K562 (cell line): Measurements from ENCODE around the gene TBL1X. TPM values are rescaled to one million over a fixed set of nuclear protein-coding genes. Genes with fewer than 3 reads are reported as not detected.

Experiments
- ATAC-seq: fragments of 200-7000 bp; cut with Tn5 transposase; 3 replicates; pipeline ENCODE4 v1.9.1; 2020; ENCODE audit warnings: moderate library complexity
- BruUV-seq: library from RNA; stranded (reverse); fragments of 400-500 nt; replicated peaks from 2 replicates; lab custom pipeline; 2021; lab: Mats Ljungman, UMichigan
- CTCF ChIA-PET: fragments of 300-600 bp; formaldehyde crosslinking; extraction: SDS; loops from one replicate; lab custom pipeline; 2021; ENCODE audit warnings: low intra/inter-chr PET ratio; lab: Yijun Ruan, JAX
- POLR2A ChIA-PET: fragments of 300-600, 350-650 bp; sonication (Branson Sonifier 250); formaldehyde crosslinking; extraction: SDS; loops from one replicate; lab custom pipeline; 2021; ENCODE audit warnings: antibody characterized with exemption, inconsistent platforms; lab: Yijun Ruan, JAX
- DNase-seq, 4 experiments: peaks; one replicate each; pipeline versions ENCODE4 v3.0.0 to v3.0.0-alpha.2; 2011 to 2018; ENCODE audit warnings: low spot score in 3 of 4, mixed read lengths in 3 of 4; ENCODE audit errors: extremely low read depth in 1 of 4
- FAIRE-seq: peaks from 2 replicates; lab custom pipeline; 2011; peaks lifted over from hg19 to GRCh38; lab: Jason Lieb, UNC
- H2AFZ ChIP-seq: 2 replicates; pipeline ENCODE4 v1.6.0; 2011; ENCODE audit warnings: low read depth, low read length, control low read depth, inconsistent platforms
- H3K27ac ChIP-seq: fragments of 200-600 bp; 3 replicates; pipeline ENCODE4 v1.8.0; 2011; ENCODE audit warnings: low read depth, mild to moderate bottlenecking, control low read depth, inconsistent platforms, low read length, moderate library complexity, mixed read lengths; ENCODE audit errors: extremely low read depth
- H3K27me3 ChIP-seq, 2 experiments: fragments of 300-600 bp in 1 of 2; 2 replicates in 1 of 2; 3 replicates in 1 of 2; pipeline versions ENCODE4 v1.6.0 to v1.8.0; 2011; ENCODE audit warnings: inconsistent platforms in 2 of 2, low read length in 2 of 2, mild to moderate bottlenecking in 1 of 2, mixed read lengths in 1 of 2, moderate library complexity in 1 of 2; ENCODE audit not compliant: control insufficient read depth in 2 of 2, insufficient read depth in 2 of 2
- H3K36me3 ChIP-seq: fragments of 300-600 bp; 3 replicates; pipeline ENCODE4 v1.8.0; 2011; ENCODE audit warnings: mild to moderate bottlenecking, low read length, inconsistent platforms; ENCODE audit not compliant: control insufficient read depth, insufficient read depth
- H3K4me1 ChIP-seq, 2 experiments: fragments of 200-600 bp in 1 of 2; replicated peaks in 1 of 2; 2 replicates in 1 of 2; 3 replicates in 1 of 2; pipeline versions ENCODE4 v1.5.1 to v1.8.0; 2011; ENCODE audit warnings: inconsistent platforms in 2 of 2, low read length in 2 of 2, mild to moderate bottlenecking in 1 of 2, mixed read lengths in 1 of 2, moderate library complexity in 1 of 2; ENCODE audit not compliant: control insufficient read depth in 2 of 2, insufficient read depth in 2 of 2
- H3K4me2 ChIP-seq: 2 replicates; pipeline ENCODE4 v1.6.1; 2011; ENCODE audit warnings: low read length, control low read depth, inconsistent platforms, mixed read lengths; ENCODE audit not compliant: insufficient read depth
- H3K4me3 ChIP-seq: fragments of 200-600 bp; sonication (generic), shearing (Covaris generic); 2 replicates; pipeline ENCODE4 v1.5.1; 2016; ENCODE audit warnings: control low read depth, inconsistent platforms
- H3K79me2 ChIP-seq: fragments of 200-600 bp; 3 replicates; pipeline ENCODE4 v1.8.0; 2011; ENCODE audit warnings: low read length, inconsistent platforms; ENCODE audit not compliant: control insufficient read depth, insufficient read depth
- H3K9ac ChIP-seq, 2 experiments: 2 replicates each; pipeline versions ENCODE4 v1.6.0 to v1.6.1; 2011; ENCODE audit warnings: low read depth in 2 of 2, low read length in 2 of 2, control low read depth in 1 of 2, inconsistent platforms in 1 of 2, mild to moderate bottlenecking in 1 of 2, mixed read lengths in 1 of 2; ENCODE audit not compliant: insufficient read depth in 1 of 2
- H3K9me1 ChIP-seq: one replicate; pipeline ENCODE4 v1.6.0; 2011; ENCODE audit warnings: inconsistent platforms, mild to moderate bottlenecking, low read length, moderate library complexity; ENCODE audit not compliant: control insufficient read depth, insufficient read depth
- H3K9me3 ChIP-seq: replicated peaks from 2 replicates; pipeline ENCODE4 v1.5.1; 2011; ENCODE audit warnings: low read depth, low read length, inconsistent platforms; ENCODE audit not compliant: control insufficient read depth, insufficient read depth
- H4K20me1 ChIP-seq: replicated peaks from 2 replicates; pipeline ENCODE4 v1.6.1; 2011; ENCODE audit warnings: low read length, inconsistent platforms, mixed read lengths; ENCODE audit not compliant: control insufficient read depth, insufficient read depth
- CREM ChIP-seq: IDR thresholded peaks from 2 replicates; pipeline ENCODE4 v1.6.1; 2014; ENCODE audit warnings: antibody characterized with exemption, low read depth
- ELF2 ChIP-seq: fragments of 250-450 bp; sonication (Bioruptor Pico); IDR thresholded peaks from 2 replicates; pipeline ENCODE4 v1.5.0; 2021; ENCODE audit warnings: mild to moderate bottlenecking
- GABPB2 ChIP-seq: fragments of 250-450 bp; sonication (Bioruptor Pico); conservative IDR thresholded peaks from 2 replicates; pipeline ENCODE4 v1.5.1; 2021; ENCODE audit warnings: mild to moderate bottlenecking
- HMG20A ChIP-seq: fragments of 450-650 bp; formaldehyde crosslinking; conservative IDR thresholded peaks from 2 replicates; pipeline ENCODE4 v1.4.0; 2020; ENCODE audit warnings: mild to moderate bottlenecking, mixed read lengths
- KLF6 ChIP-seq: fragments of 250-450 bp; sonication (Bioruptor Pico); IDR thresholded peaks from 2 replicates; pipeline ENCODE4 v1.4.0; 2020; ENCODE audit warnings: mild to moderate bottlenecking, moderate library complexity, borderline replicate concordance
- RFX1 ChIP-seq: fragments of 450-650 bp; IDR thresholded peaks from 2 replicates; pipeline ENCODE4 v1.6.1; 2016; ENCODE audit warnings: mild to moderate bottlenecking, moderate library complexity
- RFX7 ChIP-seq: fragments of 250-450 bp; sonication (Bioruptor Pico); IDR thresholded peaks from 2 replicates; pipeline ENCODE4 v1.5.1; 2021; ENCODE audit warnings: mild to moderate bottlenecking
- TARDBP ChIP-seq: fragments of 450-650 bp; IDR thresholded peaks from 2 replicates; pipeline ENCODE4 v1.6.1; 2016
- TFAP4 ChIP-seq: sonication (generic); formaldehyde crosslinking; IDR thresholded peaks from 2 replicates; pipeline ENCODE4 v1.8.0; 2022; ENCODE audit warnings: missing genetic modification reagents, mild to moderate bottlenecking, moderate library complexity, borderline replicate concordance
- ZHX1 ChIP-seq: fragments of 150-350 bp; conservative IDR thresholded peaks from 2 replicates; pipeline ENCODE4 v1.6.1; 2014; ENCODE audit warnings: low read length
- ZNF324 ChIP-seq: fragments of 250-450 bp; sonication (Bioruptor Pico); IDR thresholded peaks from 2 replicates; pipeline ENCODE4 v1.4.0; 2020; ENCODE audit warnings: mild to moderate bottlenecking
- WGBS: fragments of 100-300 bp; shearing (Covaris generic); methylation state at CpG from one replicate; pipeline ENCODE4 v1.1.6; 2016; ENCODE audit warnings: low coverage, mixed read lengths; ENCODE audit not compliant: insufficient coverage; ENCODE audit errors: missing lambda C conversion rate; 5-methylcytosine and 5-hydroxymethylcytosine counted together
- in situ Hi-C: fragments of 300-500 bp; cut with MboI; formaldehyde crosslinking; loops from 4 replicates; pipeline ENCODE4 v1.15.0; 2018; ENCODE audit warnings: inconsistent platforms, mixed read lengths
- intact Hi-C: fragments of 100-400 bp; cut with micrococcal nuclease; formaldehyde crosslinking; loops from 2 replicates; pipeline ENCODE4 v1.14.2; 2022
- polyA plus RNA-seq, 8 experiments: library from polyadenylated mRNA; depleted of rRNA in 4 of 8; stranded (reverse) in 5 of 8; unstranded in 3 of 8; fragments of >200 nt; fragmentation: Nextera tagmentation in 2 of 8; fragmentation: Illumina TruSeq in 1 of 8; extraction: Ambion mirVana in 2 of 8; extraction: Trizol in 1 of 8; gene quantifications; 2 replicates each; pipeline versions ENCODE4 v1.2.1 to v1.2.3, GENCODE V29; 2011 to 2014; ENCODE audit warnings: inconsistent platforms in 1 of 8, missing spikeins in 1 of 8
- total RNA-seq, 7 experiments: library from RNA; depleted of rRNA in 6 of 7; stranded (reverse); fragments of >200 nt in 6 of 7; fragmentation: Illumina TruSeq in 2 of 7; extraction: Trizol in 2 of 7; gene quantifications; 2 replicates each; pipeline versions ENCODE4 v1.2.1 to v1.2.3, GENCODE V29; 2011 to 2021; ENCODE audit warnings: low replicate concordance in 1 of 7
- TF ChIP-seq, protein P1 (sequence below): fragments of 450-650 bp; formaldehyde crosslinking; IDR thresholded peaks from 2 replicates; pipeline ENCODE4 v1.4.0; 2020; ENCODE audit warnings: mild to moderate bottlenecking

The TBL1X gene
- total and polyA plus RNA-seq, 9 of the 15 experiments (the other 6 are each of a cell fraction or from before 2014, with no cell fraction given) = 6.0 to 49.6 (median 19.7) TPM

DNA sequence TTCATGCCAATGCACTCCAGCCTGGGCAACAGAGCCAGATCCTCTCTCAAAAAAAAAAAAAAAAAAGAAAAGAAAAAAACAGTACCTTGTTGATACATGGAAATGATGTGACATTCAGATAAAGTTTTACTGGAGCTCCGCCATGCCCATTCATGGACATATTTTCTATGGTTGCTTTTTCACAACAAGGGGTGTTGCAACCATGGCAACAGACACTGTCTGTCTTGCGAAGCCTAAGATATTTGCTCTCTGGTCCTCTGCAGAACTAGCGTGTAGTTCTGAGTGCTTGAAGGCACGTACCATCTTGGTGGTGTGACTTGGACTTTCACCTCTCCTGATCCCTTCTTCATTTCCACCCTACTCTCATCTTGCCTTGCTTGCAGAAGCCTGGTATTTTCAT is 53.2 kb downstream of the TBL1X start:
- no peak overlapping the region for H3K27ac ChIP-seq
- H3K4me1 ChIP-seq = peaks cover 22 to 63% of the 10 kb centered on the region in 2 experiments; a peak in 4 of 5 replicates
- TF ChIP-seq KLF6 (CRISPR knock-in tag) (no peak), RFX1 (peak; percentile 49)
- peaks cover 69% of the 10 kb centered on the region for H3K79me2 ChIP-seq
- ChIA-PET CTCF (no interaction called here), POLR2A (no interaction called here)
- WGBS = 95% methylated on average over 4 of the region's 4 CpGs
- no peak for DNase-seq
- FAIRE-seq = no peak
- H3K27me3 ChIP-seq = no peaks in the 10 kb centered on the region
- H3K9me1 ChIP-seq = peaks cover 9% of the 10 kb centered on the region
- H4K20me1 ChIP-seq = peaks cover 38% of the 10 kb centered on the region
- BruUV-seq = no TSS peak
- H3K9me3 ChIP-seq = no peaks in the 10 kb centered on the region
- no peak for ATAC-seq
- H3K4me3 ChIP-seq = no peak overlapping the region
- no peak overlapping the region for H3K9ac ChIP-seq
- intact Hi-C loops = loop anchor here (5.0 kb wide), 1 partner anchor 166 kb away; no protein-coding TSS in a partner anchor
- no peak overlapping the region for H2AFZ ChIP-seq
- H3K4me2 ChIP-seq = no peak overlapping the region
- in situ Hi-C loops = no loop called here
- H3K36me3 ChIP-seq = peaks cover 4% of the 10 kb centered on the region; the same call in 1 of the 3 replicates

- FAIRE-seq (no peak), DNase-seq (peak in 1 of 4 experiments; percentile 43), ATAC-seq (no peak)
- BruUV-seq = no TSS peak
- Histone ChIP-seq H4K20me1 (peaks cover 38% of the 10 kb centered on the region), H2AFZ (no peak overlapping the region), H3K4me1 (peaks cover 26 to 63% of the 10 kb centered on the region in 2 experiments; a peak in 4 of 5 replicates), H3K27me3 (no peaks in the 10 kb centered on the region), H3K4me2 (peak overlapping the region; percentile 41; the same call in 1 of the 2 replicates), H3K9me1 (peaks cover 11% of the 10 kb centered on the region), H3K79me2 (peaks cover 67% of the 10 kb centered on the region), H3K9ac (no peak overlapping the region), H3K36me3 (no peaks in the 10 kb centered on the region), H3K9me3 (no peaks in the 10 kb centered on the region), H3K4me3 (no peak overlapping the region), H3K27ac (no peak overlapping the region)
- intact Hi-C loops (loop anchor here (5.0 kb wide), 1 partner anchor 167 kb away; no protein-coding TSS in a partner anchor), in situ Hi-C loops (no loop called here)
- 23% methylated on average over 5 of the region's 5 CpGs for WGBS
- CTCF ChIA-PET = no interaction called here
- POLR2A ChIA-PET = no interaction called here
- TF ChIP-seq ELF2 (no peak), TARDBP (no peak), CREM (0 out of 2 replicates have a peak, but pooled peaks have one; percentile 7), ZNF324 (CRISPR knock-in tag) (no peak), ZHX1 (no peak), GABPB2 (CRISPR knock-in tag) (no peak), TFAP4 (no peak), HMG20A (CRISPR knock-in tag) (no peak), RFX7 (CRISPR knock-in tag) (no peak)
- TF ChIP-seq, protein P1, sequence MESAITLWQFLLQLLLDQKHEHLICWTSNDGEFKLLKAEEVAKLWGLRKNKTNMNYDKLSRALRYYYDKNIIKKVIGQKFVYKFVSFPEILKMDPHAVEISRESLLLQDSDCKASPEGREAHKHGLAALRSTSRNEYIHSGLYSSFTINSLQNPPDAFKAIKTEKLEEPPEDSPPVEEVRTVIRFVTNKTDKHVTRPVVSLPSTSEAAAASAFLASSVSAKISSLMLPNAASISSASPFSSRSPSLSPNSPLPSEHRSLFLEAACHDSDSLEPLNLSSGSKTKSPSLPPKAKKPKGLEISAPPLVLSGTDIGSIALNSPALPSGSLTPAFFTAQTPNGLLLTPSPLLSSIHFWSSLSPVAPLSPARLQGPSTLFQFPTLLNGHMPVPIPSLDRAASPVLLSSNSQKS (CRISPR knock-in tag) = no peak
These were observed 54.0 kb downstream of the TBL1X start for GRCh38 chrX:9518889-9519288.
